ENCODE data around the gene OLFML1.

OLFML1 gene

DNA sequence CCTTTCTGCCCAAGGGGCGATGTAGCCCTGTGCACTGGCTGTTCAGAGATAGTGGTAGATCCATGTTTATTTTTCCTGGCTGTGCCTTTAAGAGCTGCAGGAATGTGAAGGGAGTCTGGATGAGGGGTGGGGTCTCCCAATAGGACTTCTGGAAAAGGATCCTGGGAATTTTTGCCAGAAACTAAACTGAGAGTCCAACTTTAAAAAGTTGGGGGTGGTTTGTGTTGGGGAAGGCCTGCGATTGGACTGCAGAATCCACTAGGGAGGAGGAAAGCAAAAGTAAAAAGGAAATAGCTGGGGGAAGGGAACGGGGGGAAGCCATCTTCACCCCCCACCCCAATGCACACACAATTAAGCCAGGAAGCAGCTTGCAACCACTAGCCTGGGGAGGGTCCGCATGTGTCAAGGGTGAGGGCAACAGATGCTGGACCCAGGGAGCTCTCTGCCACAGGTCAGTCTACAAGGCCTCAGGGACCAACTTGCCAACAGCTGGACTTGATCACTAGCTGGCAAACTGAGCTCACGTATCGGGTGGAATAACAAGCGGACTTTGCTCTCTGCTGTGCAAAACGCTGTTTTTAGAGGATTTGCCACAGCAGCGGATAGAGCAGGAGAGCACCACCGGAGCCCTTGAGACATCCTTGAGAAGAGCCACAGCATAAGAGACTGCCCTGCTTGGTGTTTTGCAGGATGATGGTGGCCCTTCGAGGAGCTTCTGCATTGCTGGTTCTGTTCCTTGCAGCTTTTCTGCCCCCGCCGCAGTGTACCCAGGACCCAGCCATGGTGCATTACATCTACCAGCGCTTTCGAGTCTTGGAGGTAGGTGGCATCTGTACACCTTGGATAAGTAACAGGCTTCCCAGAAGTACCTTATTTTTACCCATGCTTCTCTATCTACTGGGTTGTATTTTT, at the start of gene OLFML1:
Gene OLFML1 (plus strand): TSS at position 321 of the 912 bp plus-strand sequence. CDS start 370 bp downstream, at position 691.
- DNase-seq (ENCODE audit: extremely low read depth in 1 of 2, low read depth in 1 of 2): no peak

DNA sequence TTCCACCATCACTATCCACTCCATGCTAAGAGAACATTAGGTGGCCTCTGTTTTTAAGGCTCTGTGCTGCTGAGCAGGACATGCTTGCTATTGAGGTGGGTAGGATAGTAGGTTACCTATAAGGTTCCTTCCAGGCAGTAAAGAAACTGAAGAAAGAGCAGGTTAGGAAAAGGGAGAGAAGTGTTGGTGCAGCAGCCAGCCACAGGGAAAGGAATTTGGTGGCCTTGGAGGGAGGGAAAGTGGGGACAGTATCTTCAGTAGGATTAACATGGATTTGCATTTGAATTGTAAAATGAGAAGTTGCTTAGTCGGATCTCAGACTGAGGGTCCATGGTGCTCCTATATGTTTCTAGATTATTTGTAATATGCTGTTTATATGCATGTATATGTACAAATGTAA, 49.2 kb upstream of the OLFML1 start:
- DNase-seq (ENCODE audit: extremely low read depth in 1 of 2, low read depth in 1 of 2): no peak

- DNase-seq (ENCODE audit: extremely low read depth in 1 of 2, low read depth in 1 of 2): no peak
Observed at GRCh38 chr11:7436657-7437056, 48.6 kb upstream of the OLFML1 start.

GRCh38 chr11:7437696-7438095, 47.6 kb upstream of the OLFML1 start:
- DNase-seq (ENCODE audit: extremely low read depth in 1 of 2, low read depth in 1 of 2): no peak

DNA sequence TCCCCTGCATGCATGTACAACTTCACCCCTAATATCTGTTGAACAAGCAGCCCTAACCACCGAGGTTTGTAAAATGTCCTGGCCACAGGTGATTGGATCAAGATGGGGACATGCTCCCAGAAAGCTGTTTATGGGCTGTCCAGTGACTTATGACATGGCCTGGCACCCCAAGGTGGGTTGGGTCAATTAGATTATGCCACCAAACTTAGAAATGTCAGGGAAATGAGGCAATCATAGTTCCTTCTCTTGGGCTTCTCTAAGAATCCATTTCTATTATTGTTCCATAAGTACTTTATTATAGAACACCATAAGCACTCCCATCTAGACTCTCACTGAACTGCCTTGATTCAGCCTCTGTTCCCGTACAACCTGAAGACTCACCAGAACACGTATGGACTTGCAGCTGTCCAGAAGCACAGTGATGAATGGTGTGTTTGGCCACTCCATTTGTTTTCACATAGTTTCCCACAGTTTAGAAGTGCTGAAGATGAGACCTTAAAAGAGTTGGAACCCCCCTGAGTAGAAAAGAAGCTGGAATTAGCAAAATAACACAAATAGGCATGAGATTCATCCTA, 45.5 kb upstream of the OLFML1 start:
- DNase-seq (ENCODE audit: extremely low read depth in 1 of 2, low read depth in 1 of 2): no peak

DNA sequence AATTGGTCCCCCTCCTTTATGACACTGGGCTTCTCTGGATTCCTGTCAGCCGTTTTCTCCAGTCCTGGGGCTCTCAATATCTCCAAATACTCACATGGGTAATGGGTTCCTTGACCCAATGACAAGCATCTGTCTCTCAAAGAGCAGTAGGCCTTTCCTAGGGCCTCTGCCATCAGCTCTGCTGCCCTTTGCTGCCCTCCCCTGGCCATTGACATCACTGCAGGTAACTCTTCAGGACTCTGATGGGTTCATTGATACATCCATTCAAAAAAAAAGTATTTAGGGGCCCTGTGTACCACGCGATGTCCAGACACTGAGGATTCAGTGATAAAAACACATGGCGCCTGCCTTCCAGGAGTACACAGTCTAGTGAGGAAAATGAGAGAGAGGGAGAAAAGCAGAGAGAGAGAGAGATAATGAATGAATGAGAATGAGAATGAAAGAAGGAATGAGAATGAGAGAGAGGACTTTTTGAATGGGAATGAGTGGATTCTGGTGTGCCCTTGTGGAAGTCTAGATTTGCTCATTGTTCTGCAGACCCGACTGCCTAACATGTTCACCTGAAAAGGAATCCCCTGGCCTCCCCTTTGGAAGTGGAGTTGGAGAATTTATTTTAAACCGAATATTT, 42.6 kb upstream of the OLFML1 start:
- peak; percentile 4 to 54 for DNase-seq (ENCODE audit: extremely low read depth in 1 of 2, low read depth in 1 of 2)

DNA sequence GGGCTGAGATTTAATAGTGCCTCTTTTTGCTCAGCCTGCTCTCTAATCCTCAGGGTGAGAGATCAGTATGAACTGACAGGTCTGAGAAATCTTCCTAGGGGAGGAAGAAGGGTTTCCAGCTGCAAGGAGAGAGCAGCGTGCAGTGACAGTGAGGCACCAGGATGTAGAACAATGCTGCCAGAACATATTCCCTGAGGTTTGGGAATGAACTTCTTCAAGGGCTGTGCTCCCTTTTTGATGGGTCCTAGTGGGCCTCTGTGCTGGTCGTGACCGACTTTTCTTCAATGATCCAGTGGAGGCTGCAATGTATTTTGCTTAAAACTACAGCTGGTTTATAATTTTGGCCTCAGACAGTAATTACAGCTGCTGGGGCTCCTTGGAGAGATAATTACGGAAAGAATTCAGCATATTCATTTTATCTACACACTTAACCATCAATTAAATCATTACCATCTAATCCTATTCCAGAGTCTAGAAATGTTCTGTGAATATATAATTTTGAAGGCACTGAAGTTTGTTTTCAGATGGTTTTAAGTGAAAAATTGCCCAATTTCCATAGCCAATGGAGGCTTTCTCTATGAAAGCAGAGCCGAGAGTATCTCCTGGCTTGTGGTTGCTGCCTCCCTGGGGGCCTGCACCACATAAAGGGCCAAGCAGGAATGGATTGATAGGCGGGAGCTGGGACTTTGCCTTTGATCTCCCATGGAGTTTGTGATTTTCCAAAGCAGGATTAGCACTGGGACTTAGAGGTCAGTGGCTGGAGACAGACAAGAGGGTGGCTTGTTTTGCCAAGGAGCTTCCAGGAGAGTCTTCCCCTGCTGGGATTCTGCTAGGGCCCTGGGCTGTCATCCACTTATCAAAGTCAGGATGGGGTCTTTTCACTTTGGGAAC, 41.0 kb upstream of the OLFML1 start:
- DNase-seq (ENCODE audit: extremely low read depth in 1 of 2, low read depth in 1 of 2): no peak

GRCh38 chr11:7445564-7445963, 39.7 kb upstream of the OLFML1 start:
- DNase-seq (ENCODE audit: extremely low read depth in 1 of 2, low read depth in 1 of 2): no peak

DNA sequence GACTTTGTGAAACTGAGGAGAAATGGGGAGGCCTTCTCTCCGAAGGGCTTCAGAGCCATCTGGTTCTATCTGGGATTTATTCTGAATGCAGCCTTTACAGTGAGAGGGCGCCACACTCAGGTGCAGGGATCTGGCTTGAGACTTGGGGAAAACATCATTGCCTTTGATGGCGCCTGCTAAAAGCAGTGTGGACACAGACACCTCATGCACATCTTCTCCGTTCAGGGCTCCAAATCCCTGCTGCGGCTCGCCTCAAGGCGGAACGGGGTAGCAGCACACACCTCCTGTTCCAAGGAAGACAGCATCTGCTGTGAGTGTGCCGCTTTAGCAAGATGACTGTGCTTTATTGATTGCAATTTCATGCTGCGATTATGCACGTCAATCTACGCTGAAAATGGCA, 37.1 kb upstream of the OLFML1 start:
- DNase-seq (ENCODE audit: extremely low read depth in 1 of 2, low read depth in 1 of 2): no peak

- DNase-seq (ENCODE audit: extremely low read depth in 1 of 2, low read depth in 1 of 2): no peak
Observed at GRCh38 chr11:7449211-7449840, 36.0 kb upstream of the OLFML1 start.

GRCh38 chr11:7449841-7450214, 35.5 kb upstream of the OLFML1 start:
- DNase-seq (ENCODE audit: extremely low read depth in 1 of 2, low read depth in 1 of 2): no peak

GRCh38 chr11:7450836-7451235, 34.5 kb upstream of the OLFML1 start:
- DNase-seq (ENCODE audit: extremely low read depth in 1 of 2, low read depth in 1 of 2): no peak

GRCh38 chr11:7451520-7451919, 33.8 kb upstream of the OLFML1 start:
- no peak for DNase-seq (ENCODE audit: extremely low read depth in 1 of 2, low read depth in 1 of 2)

DNA sequence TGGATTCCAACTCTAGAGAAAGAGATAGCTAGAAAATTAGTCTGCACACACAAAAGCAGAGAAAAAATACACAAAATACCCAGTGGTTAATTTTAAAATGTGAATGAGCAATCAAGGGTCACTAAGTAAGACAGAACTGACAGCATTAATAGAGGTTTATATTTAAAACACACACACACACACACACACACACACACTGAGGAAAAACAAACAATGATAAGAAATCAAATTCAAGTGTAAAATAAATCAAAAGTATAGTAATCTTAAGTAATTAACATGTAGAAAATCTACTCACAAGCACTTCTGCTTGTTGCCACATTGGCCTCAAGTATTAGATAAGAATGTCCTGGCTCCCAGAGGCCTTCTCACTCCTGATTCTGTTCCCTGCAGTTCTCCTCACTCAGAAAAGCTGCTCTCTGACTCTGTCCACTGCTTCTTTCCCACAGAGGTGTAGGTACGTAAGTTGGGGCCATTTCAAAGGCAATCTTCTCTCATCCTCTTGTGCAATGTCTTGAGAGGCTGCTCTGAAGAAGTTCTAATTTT, 33.3 kb upstream of the OLFML1 start:
- DNase-seq (ENCODE audit: extremely low read depth in 1 of 2, low read depth in 1 of 2): no peak

DNA sequence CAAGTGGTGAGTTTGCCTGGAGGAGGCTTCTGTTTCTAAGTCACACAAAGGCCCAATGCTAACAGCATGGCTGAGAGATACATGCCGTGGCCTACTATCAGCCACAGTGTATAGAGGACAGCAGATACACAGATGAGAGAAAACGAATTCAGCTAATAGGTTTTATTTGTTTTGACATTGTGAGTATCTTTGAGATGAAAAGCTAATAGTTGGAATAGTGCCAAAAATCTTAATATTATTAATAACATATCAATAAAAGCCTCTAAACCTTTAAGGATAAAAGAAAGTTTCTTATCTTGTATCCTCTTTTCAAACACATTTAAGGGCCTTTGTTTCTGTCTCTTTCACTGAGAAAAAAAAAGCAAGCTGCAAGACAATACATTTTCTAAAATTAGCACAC, 30.5 kb upstream of the OLFML1 start:
- DNase-seq (ENCODE audit: extremely low read depth in 1 of 2, low read depth in 1 of 2): no peak

GRCh38 chr11:7457211-7457610, 28.1 kb upstream of the OLFML1 start:
- DNase-seq (ENCODE audit: extremely low read depth in 1 of 2, low read depth in 1 of 2): no peak

DNA sequence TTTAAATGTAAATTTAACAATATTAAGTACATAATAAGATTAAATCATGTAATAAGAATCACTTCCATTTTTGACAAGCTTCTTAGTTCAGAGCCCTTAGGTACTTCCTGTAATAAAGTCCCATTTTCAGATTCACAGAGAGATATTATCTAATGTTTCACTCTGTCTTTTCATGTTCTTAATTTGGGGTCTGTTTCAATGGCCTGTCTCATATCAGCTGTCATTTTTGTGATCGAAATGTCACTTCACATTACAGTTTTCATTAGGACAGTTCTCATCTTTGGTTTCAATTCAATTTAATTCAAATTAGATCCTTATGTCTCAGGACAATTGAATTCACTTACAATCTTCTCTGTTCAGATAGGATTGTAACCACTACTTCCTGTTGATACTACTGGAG, 22.6 kb upstream of the OLFML1 start:
- no peak for DNase-seq (ENCODE audit: extremely low read depth in 1 of 2, low read depth in 1 of 2)

GRCh38 chr11:7467652-7468051, 17.7 kb upstream of the OLFML1 start:
- no peak for DNase-seq (ENCODE audit: extremely low read depth in 1 of 2, low read depth in 1 of 2)

GRCh38 chr11:7469351-7469865, 15.9 kb upstream of the OLFML1 start:
- no peak for DNase-seq (ENCODE audit: extremely low read depth in 1 of 2, low read depth in 1 of 2)

GRCh38 chr11:7471071-7471470, 14.2 kb upstream of the OLFML1 start:
- no peak for DNase-seq (ENCODE audit: extremely low read depth in 1 of 2, low read depth in 1 of 2)

Measured in activated CD8-positive, alpha-beta memory T cell treated with anti-CD3 and anti-CD28 coated beads for 1 hour (primary cell).